ENCODE measurements around the gene ATAD1. TPM values are rescaled to one million over a fixed set of nuclear protein-coding genes. Genes with fewer than 3 reads are reported as not detected.

The ATAD1 gene
- total RNA-seq, 1 experiment from 2014 or later = 48.8 TPM

DNA sequence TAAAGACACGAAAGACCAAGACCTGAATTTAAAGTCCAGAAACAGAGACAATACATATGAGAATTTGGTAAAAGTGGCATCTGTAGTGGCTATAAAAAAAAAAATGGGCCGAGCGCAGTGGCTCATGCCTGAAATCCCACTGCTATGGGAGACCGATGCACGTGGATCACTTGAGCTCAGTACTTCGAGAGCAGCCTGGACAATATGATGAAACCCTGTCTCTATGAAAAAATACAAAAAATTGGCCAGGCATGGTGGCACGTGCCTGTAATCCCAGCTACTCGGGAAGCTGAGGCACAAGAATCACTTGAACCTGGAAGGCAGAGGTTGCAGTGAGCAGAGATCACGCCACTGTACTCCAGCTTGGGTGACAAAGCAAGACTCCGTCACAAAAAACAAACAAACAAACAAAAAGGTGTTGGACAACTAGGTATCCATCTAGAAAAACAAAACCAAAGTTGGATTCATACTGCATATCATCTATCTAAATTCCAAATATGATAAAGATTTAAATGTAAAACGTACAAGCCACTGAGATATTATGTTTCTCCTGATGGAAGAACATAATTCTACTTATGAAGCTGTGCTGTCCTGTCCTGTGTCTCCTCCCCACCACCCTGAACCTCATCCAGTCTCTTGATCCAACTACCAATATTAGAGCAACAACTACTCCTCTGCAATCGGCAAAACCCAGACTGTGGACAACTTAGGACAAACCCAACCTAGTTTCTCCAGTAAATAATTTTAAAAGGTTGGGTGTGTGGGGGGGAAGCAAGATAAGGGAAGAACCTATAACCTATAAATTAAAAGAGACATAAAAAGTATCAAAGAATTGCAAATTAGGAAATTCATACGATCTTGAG is 53.7 kb downstream of the ATAD1 start:
- Mint-ChIP-seq H3K4me3 (ENCODE audit: unreplicated experiment) (no peak overlapping the region), H3K36me3 (ENCODE audit: insufficient read depth, unreplicated experiment) (peaks cover 37% of the 10 kb centered on the region), H3K27me3 (ENCODE audit: insufficient read depth, unreplicated experiment) (no peaks in the 10 kb centered on the region), H3K27ac (ENCODE audit: unreplicated experiment) (no peak overlapping the region), H3K4me1 (ENCODE audit: low read depth, unreplicated experiment) (peaks cover 11% of the 10 kb centered on the region), H3K9me3 (ENCODE audit: unreplicated experiment) (no peaks in the 10 kb centered on the region)
- no peaks in the 10 kb centered on the region for H3K9me3 ChIP-seq
- peaks cover 17% of the 10 kb centered on the region for H3K4me1 ChIP-seq
- H3K4me3 ChIP-seq (ENCODE audit: low read depth, low read length) = no peak overlapping the region
- no peak for DNase-seq
- intact Hi-C loops (cut with micrococcal nuclease; ENCODE audit: unreplicated experiment) = no loop called here
- ChIA-PET CTCF (no interaction called here), POLR2A (no interaction called here)
- TF ChIP-seq, protein P1, sequence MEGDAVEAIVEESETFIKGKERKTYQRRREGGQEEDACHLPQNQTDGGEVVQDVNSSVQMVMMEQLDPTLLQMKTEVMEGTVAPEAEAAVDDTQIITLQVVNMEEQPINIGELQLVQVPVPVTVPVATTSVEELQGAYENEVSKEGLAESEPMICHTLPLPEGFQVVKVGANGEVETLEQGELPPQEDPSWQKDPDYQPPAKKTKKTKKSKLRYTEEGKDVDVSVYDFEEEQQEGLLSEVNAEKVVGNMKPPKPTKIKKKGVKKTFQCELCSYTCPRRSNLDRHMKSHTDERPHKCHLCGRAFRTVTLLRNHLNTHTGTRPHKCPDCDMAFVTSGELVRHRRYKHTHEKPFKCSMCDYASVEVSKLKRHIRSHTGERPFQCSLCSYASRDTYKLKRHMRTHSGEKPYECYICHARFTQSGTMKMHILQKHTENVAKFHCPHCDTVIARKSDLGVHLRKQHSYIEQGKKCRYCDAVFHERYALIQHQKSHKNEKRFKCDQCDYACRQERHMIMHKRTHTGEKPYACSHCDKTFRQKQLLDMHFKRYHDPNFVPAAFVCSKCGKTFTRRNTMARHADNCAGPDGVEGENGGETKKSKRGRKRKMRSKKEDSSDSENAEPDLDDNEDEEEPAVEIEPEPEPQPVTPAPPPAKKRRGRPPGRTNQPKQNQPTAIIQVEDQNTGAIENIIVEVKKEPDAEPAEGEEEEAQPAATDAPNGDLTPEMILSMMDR (IDR thresholded peaks at IDR 0.05; ENCODE audit: insufficient read depth in 1 of 2, low read depth in 1 of 2, low read length in 1 of 2, severe bottlenecking in 1 of 2, unreplicated experiment in 1 of 2) = no peak
- H3K27me3 ChIP-seq (replicated peaks; ENCODE audit: control insufficient read depth, insufficient read depth, low read length) = no peaks in the 10 kb centered on the region
- no peaks in the 10 kb centered on the region for H3K36me3 ChIP-seq (ENCODE audit: control insufficient read depth, insufficient read depth, low read length)
- no TSS peak for BruUV-seq (replicated peaks)

DNA sequence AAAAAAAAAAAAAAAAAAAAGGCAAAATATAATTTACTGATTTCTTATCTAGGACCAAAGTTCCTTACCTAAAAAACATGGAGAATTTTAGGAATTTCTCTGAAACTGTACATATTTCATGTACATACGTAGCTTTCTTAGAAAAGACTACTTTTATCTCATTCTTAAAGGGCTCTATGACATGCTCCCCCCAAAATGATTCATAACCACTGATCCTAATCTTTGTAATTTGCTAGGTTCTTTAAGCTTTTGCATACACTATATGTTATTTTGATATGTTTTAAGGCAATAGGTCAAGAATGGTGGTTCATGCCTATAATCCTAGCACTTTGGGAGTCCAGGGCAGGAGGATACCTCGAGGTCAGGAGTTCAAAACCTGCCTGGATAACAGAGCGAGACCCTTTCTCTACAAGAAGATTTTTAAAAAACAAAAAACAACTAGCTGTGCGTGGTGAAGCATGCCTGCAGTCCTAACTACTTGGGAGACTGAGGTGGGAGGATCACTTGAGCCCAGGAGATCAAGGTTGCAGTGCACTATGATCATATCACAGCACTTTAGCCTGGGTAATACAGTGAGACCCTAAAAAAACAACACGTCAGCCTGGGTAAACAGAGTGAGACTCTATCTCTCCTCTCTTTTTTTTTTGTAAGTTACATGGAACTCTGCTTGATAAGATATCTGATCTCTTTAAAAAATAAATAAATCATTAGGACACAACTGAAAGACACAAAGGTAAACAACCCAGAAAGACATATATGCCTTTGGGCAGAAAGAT is 54.8 kb downstream of the ATAD1 start:
- no peak for DNase-seq
- peaks cover 6% of the 10 kb centered on the region for H3K4me1 Mint-ChIP-seq (ENCODE audit: low read depth, unreplicated experiment)
- H3K36me3 ChIP-seq (ENCODE audit: control insufficient read depth, insufficient read depth, low read length) = no peaks in the 10 kb centered on the region
- intact Hi-C loops (cut with micrococcal nuclease; ENCODE audit: unreplicated experiment) = no loop called here
- peaks cover 32% of the 10 kb centered on the region for H3K36me3 Mint-ChIP-seq (ENCODE audit: insufficient read depth, unreplicated experiment)
- TF ChIP-seq, protein P1 (IDR thresholded peaks at IDR 0.05; ENCODE audit: insufficient read depth in 1 of 2, low read depth in 1 of 2, low read length in 1 of 2, severe bottlenecking in 1 of 2, unreplicated experiment in 1 of 2) = no peak
- H3K4me3 Mint-ChIP-seq (ENCODE audit: unreplicated experiment) = no peak overlapping the region
- H3K27me3 ChIP-seq (replicated peaks; ENCODE audit: control insufficient read depth, insufficient read depth, low read length) = no peaks in the 10 kb centered on the region
- no peak overlapping the region for H3K27ac Mint-ChIP-seq (ENCODE audit: unreplicated experiment)
- no TSS peak for BruUV-seq (replicated peaks)
- ChIA-PET CTCF (interaction anchor here (0.7 to 1.2 kb wide), 3 partner anchors 8 to 1471 kb away, joined by 3 to 8 read pairs (median 3); no protein-coding TSS in a partner anchor), POLR2A (no interaction called here)
- H3K4me1 ChIP-seq = peaks cover 17% of the 10 kb centered on the region
- no peaks in the 10 kb centered on the region for H3K9me3 ChIP-seq
- no peaks in the 10 kb centered on the region for H3K9me3 Mint-ChIP-seq (ENCODE audit: unreplicated experiment)
- H3K4me3 ChIP-seq (ENCODE audit: low read depth, low read length) = no peak overlapping the region
- H3K27me3 Mint-ChIP-seq (ENCODE audit: insufficient read depth, unreplicated experiment) = no peaks in the 10 kb centered on the region

DNA sequence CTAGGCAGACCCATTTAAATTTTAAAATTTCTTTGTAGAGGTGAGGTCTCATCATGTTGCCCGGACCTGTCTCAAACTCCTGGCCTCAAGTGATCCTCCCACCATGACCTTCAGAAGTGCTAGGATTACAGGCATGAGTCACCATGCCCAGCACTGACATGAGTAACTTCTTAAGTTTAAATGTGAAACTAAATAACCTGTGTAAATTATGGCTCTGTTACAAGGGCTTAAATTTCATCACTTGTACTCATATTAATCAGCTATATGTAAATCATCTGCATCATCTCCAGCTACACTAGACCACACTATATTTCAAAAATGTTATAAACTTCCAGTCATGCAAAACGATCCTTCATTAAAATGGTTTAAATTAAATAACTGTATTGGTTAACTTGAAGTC is 56.1 kb downstream of the ATAD1 start:
- no TSS peak for BruUV-seq (replicated peaks)

More for the DNA sequence above, 56.1 kb downstream of the ATAD1 start:
- TF ChIP-seq, protein P1 (IDR thresholded peaks at IDR 0.05; ENCODE audit: insufficient read depth in 1 of 2, low read depth in 1 of 2, low read length in 1 of 2, severe bottlenecking in 1 of 2, unreplicated experiment in 1 of 2) = no peak
- no peaks in the 10 kb centered on the region for H3K27me3 Mint-ChIP-seq (ENCODE audit: insufficient read depth, unreplicated experiment)
- POLR2A ChIA-PET = no interaction called here
- Histone ChIP-seq H3K4me1 (peaks cover 17% of the 10 kb centered on the region), H3K9me3 (no peaks in the 10 kb centered on the region), H3K4me3 (ENCODE audit: low read depth, low read length) (no peak overlapping the region), H3K27me3 (replicated peaks; ENCODE audit: control insufficient read depth, insufficient read depth, low read length) (no peaks in the 10 kb centered on the region), H3K36me3 (ENCODE audit: control insufficient read depth, insufficient read depth, low read length) (no peaks in the 10 kb centered on the region)
- H3K9me3 Mint-ChIP-seq (ENCODE audit: unreplicated experiment) = no peaks in the 10 kb centered on the region
- H3K4me3 Mint-ChIP-seq (ENCODE audit: unreplicated experiment) = no peak overlapping the region
- peaks cover 18% of the 10 kb centered on the region for H3K36me3 Mint-ChIP-seq (ENCODE audit: insufficient read depth, unreplicated experiment)
- CTCF ChIA-PET = no interaction called here
- H3K4me1 Mint-ChIP-seq (ENCODE audit: low read depth, unreplicated experiment) = peaks cover 6% of the 10 kb centered on the region
- DNase-seq = no peak
- no peak overlapping the region for H3K27ac Mint-ChIP-seq (ENCODE audit: unreplicated experiment)
- intact Hi-C loops (cut with micrococcal nuclease; ENCODE audit: unreplicated experiment) = no loop called here
